HEK293 (cell line): ENCODE results near the gene ATP10D.
A peak's percentile ranks its signal among the peaks of the same experiment; 100 is the strongest.

Source experiments
- CTCF ChIA-PET: fragments of 350-600 bp; formaldehyde crosslinking; extraction: SDS; loops from one replicate; lab custom pipeline; 2021; ENCODE audit warnings: antibody characterized with exemption; lab: Yijun Ruan, JAX
- POLR2A ChIA-PET: fragments of 300-600 bp; formaldehyde crosslinking; extraction: SDS; loops from one replicate; lab custom pipeline; 2020; ENCODE audit warnings: antibody characterized with exemption, inconsistent platforms; lab: Yijun Ruan, JAX
- H3K27ac ChIP-seq: fragments of 200-500 bp; sonication (Bioruptor generic); 2 replicates; pipeline ENCODE4 v1.5.1; 2014; ENCODE audit warnings: low read depth, low read length, control low read depth, inconsistent platforms; ENCODE audit errors: extremely low read depth
- H3K36me3 ChIP-seq, 2 experiments: fragments of 200-500 bp in 1 of 2; sonication (Bioruptor generic) in 1 of 2; 1 replicate in 1 of 2; 2 replicates in 1 of 2; pipeline ENCODE4 v1.5.1; 2014 to 2017; ENCODE audit warnings: inconsistent platforms in 2 of 2, low read length in 2 of 2; ENCODE audit not compliant: control insufficient read depth in 2 of 2, insufficient read depth in 1 of 2
- H3K4me1 ChIP-seq: fragments of 200-500 bp; sonication (Bioruptor generic); 2 replicates; pipeline ENCODE4 v1.5.1; 2014; ENCODE audit warnings: mild to moderate bottlenecking, low read length, inconsistent platforms; ENCODE audit not compliant: control insufficient read depth, insufficient read depth
- H3K4me3 ChIP-seq: 2 replicates; pipeline ENCODE4 v1.5.1; 2011; ENCODE audit warnings: low read depth, mild to moderate bottlenecking, control low read depth, low read length, moderate library complexity
- H3K9me3 ChIP-seq: fragments of 200-500 bp; sonication (Bioruptor generic); 2 replicates; pipeline ENCODE4 v1.5.1; 2014; ENCODE audit warnings: low read depth, low read length, inconsistent platforms; ENCODE audit not compliant: control insufficient read depth, insufficient read depth
- GLIS1 ChIP-seq: fragments of 450-650 bp; formaldehyde crosslinking; IDR thresholded peaks from 2 replicates; pipeline ENCODE4 v1.5.1; 2016; ENCODE audit warnings: missing biosample characterization, missing genetic modification characterization
- GLIS2 ChIP-seq: fragments of 450-650 bp; formaldehyde crosslinking; IDR thresholded peaks from 2 replicates; pipeline ENCODE4 v1.5.1; 2016; ENCODE audit warnings: missing biosample characterization, missing genetic modification characterization
- HIC1 ChIP-seq: fragments of 450-650 bp; formaldehyde crosslinking; IDR thresholded peaks from 2 replicates; pipeline ENCODE4 v1.5.1; 2016; ENCODE audit warnings: missing biosample characterization, missing genetic modification characterization
- KLF1 ChIP-seq: fragments of 450-650 bp; formaldehyde crosslinking; IDR thresholded peaks from 2 replicates; pipeline ENCODE4 v1.5.1; 2016; ENCODE audit warnings: missing biosample characterization, missing genetic modification characterization
- KLF16 ChIP-seq: fragments of 450-650 bp; formaldehyde crosslinking; IDR thresholded peaks from 2 replicates; pipeline ENCODE4 v1.5.1; 2017; ENCODE audit warnings: missing biosample characterization, missing genetic modification characterization
- KLF17 ChIP-seq: fragments of 450-650 bp; formaldehyde crosslinking; IDR thresholded peaks from 2 replicates; pipeline ENCODE4 v1.5.1; 2016; ENCODE audit warnings: missing biosample characterization, missing genetic modification characterization
- KLF7 ChIP-seq: fragments of 450-650 bp; formaldehyde crosslinking; IDR thresholded peaks from 2 replicates; pipeline ENCODE4 v1.5.1; 2016; ENCODE audit warnings: missing biosample characterization, missing genetic modification characterization, borderline replicate concordance
- PRDM10 ChIP-seq: fragments of 450-650 bp; formaldehyde crosslinking; IDR thresholded peaks from 2 replicates; pipeline ENCODE4 v1.5.1; 2016; ENCODE audit warnings: missing biosample characterization, missing genetic modification characterization
- SP2 ChIP-seq: fragments of 450-650 bp; formaldehyde crosslinking; IDR thresholded peaks from 2 replicates; pipeline ENCODE4 v1.5.1; 2016; ENCODE audit warnings: missing biosample characterization, missing genetic modification characterization
- SP3 ChIP-seq: fragments of 450-650 bp; formaldehyde crosslinking; IDR thresholded peaks from 2 replicates; pipeline ENCODE4 v1.5.1; 2016; ENCODE audit warnings: missing biosample characterization, missing genetic modification characterization
- SP7 ChIP-seq: fragments of 450-650 bp; formaldehyde crosslinking; IDR thresholded peaks from 2 replicates; pipeline ENCODE4 v1.5.1; 2016; ENCODE audit warnings: missing biosample characterization, missing genetic modification characterization
- ZBTB11 ChIP-seq: fragments of 450-650 bp; formaldehyde crosslinking; conservative IDR thresholded peaks from 2 replicates; pipeline ENCODE4 v1.5.1; 2016; ENCODE audit warnings: low read depth, missing biosample characterization, missing genetic modification characterization
- ZBTB17 ChIP-seq: fragments of 450-650 bp; formaldehyde crosslinking; IDR thresholded peaks from 2 replicates; pipeline ENCODE4 v1.5.1; 2016; ENCODE audit warnings: missing biosample characterization, missing genetic modification characterization
- ZBTB26 ChIP-seq: fragments of 450-650 bp; formaldehyde crosslinking; optimal IDR thresholded peaks from 2 replicates; pipeline ENCODE3; 2016; ENCODE audit warnings: missing biosample characterization, mild to moderate bottlenecking, missing genetic modification characterization
- ZFHX2 ChIP-seq: fragments of 450-650 bp; formaldehyde crosslinking; conservative IDR thresholded peaks from 2 replicates; pipeline ENCODE4 v1.5.1; 2016; ENCODE audit warnings: missing biosample characterization, missing genetic modification characterization
- ZNF174 ChIP-seq: fragments of 450-650 bp; formaldehyde crosslinking; IDR thresholded peaks from 2 replicates; pipeline ENCODE4 v1.5.0; 2017; ENCODE audit warnings: missing biosample characterization, mild to moderate bottlenecking, missing genetic modification characterization
- ZNF292 ChIP-seq: fragments of 450-650 bp; formaldehyde crosslinking; IDR thresholded peaks from 2 replicates; pipeline ENCODE4 v1.5.1; 2016; ENCODE audit warnings: low read depth, missing biosample characterization, missing genetic modification characterization, borderline replicate concordance
- ZNF366 ChIP-seq: fragments of 450-650 bp; formaldehyde crosslinking; conservative IDR thresholded peaks from 2 replicates; pipeline ENCODE4 v1.5.1; 2016; ENCODE audit warnings: missing biosample characterization, missing genetic modification characterization
- ZNF449 ChIP-seq: fragments of 450-650 bp; formaldehyde crosslinking; IDR thresholded peaks from 2 replicates; pipeline ENCODE4 v1.5.1; 2017; ENCODE audit warnings: missing biosample characterization, mild to moderate bottlenecking, missing genetic modification characterization, moderate library complexity
- ZNF600 ChIP-seq: fragments of 450-650 bp; formaldehyde crosslinking; IDR thresholded peaks from 2 replicates; pipeline ENCODE4 v1.5.1; 2016; ENCODE audit warnings: missing biosample characterization, missing genetic modification characterization
- ZNF692 ChIP-seq: fragments of 450-650 bp; formaldehyde crosslinking; IDR thresholded peaks from 2 replicates; pipeline ENCODE4 v1.5.1; 2016; ENCODE audit warnings: missing biosample characterization, missing genetic modification characterization

The ATP10D gene

GRCh38 chr4:47463235-47463956 lies 21.7 kb upstream of the ATP10D start, which contains the start of gene COMMD8:
COMMD8 (minus strand) TSS chr4:47463702; CDS start chr4:47463651, 51 bp downstream.
- ChIA-PET CTCF (interaction anchor here (0.7 to 1.1 kb wide), 5 partner anchors 18 to 686 kb away, joined by 3 to 5 read pairs (median 3); partner anchors contain the start of gene ATP10D), POLR2A (interaction anchor here (1.0 to 1.7 kb wide), 3 partner anchors 11 to 22 kb away, joined by 4 to 12 read pairs (median 5); partner anchors contain the start of gene ATP10D)
- Histone ChIP-seq H3K4me3 (peak within 1 kb of the TSS; percentile 72), H3K27ac (peak within 1 kb of the TSS; percentile 28; the same call in 1 of the 2 replicates), H3K4me1 (no peaks in the 10 kb centered on the region), H3K9me3 (no peaks in the 10 kb centered on the region), H3K36me3 (peaks cover 0 to 16% of the 10 kb centered on the region in 2 experiments; a peak in 1 of 3 replicates)
- TF ChIP-seq SP2 (tag by site-specific recombination) = peak; percentile 80
- 0 out of 2 replicates have a peak, but pooled peaks have one; percentile 47 for TF ChIP-seq ZFHX2 (tag by site-specific recombination)
- no peak for TF ChIP-seq ZNF174 (tag by site-specific recombination)
- peak; percentile 63 for TF ChIP-seq SP7 (tag by site-specific recombination)
- no peak for TF ChIP-seq ZNF292 (tag by site-specific recombination)
- TF ChIP-seq ZNF366 (tag by site-specific recombination) = peak; percentile 60
- TF ChIP-seq KLF7 (tag by site-specific recombination) = peak; percentile 30; the same call in 1 of the 2 replicates
- TF ChIP-seq PRDM10 = peak; percentile 60
- TF ChIP-seq ZBTB26 (tag by site-specific recombination) = peak; percentile 42
- TF ChIP-seq ZBTB17 = peak; percentile 64
- TF ChIP-seq KLF1 (tag by site-specific recombination) = peak; percentile 76
- TF ChIP-seq HIC1 (tag by site-specific recombination) = no peak
- peak; percentile 82 for TF ChIP-seq GLIS2 (tag by site-specific recombination)
- TF ChIP-seq ZNF600 (tag by site-specific recombination) = peak; percentile 55; the same call in 1 of the 2 replicates
- peak; percentile 87 for TF ChIP-seq KLF17 (tag by site-specific recombination)
- 0 out of 2 replicates have a peak, but pooled peaks have one; percentile 24 for TF ChIP-seq ZBTB11 (tag by site-specific recombination)
- TF ChIP-seq KLF16 (tag by site-specific recombination) = peak; percentile 64
- TF ChIP-seq SP3 (tag by site-specific recombination) = peak; percentile 78
- peak; percentile 72 for TF ChIP-seq ZNF692 (tag by site-specific recombination)
- TF ChIP-seq ZNF449 (tag by site-specific recombination) = peak; percentile 48
- TF ChIP-seq GLIS1 (tag by site-specific recombination) = peak; percentile 50
